ENCODE measurements around the gene ZNF554. TPM values are rescaled to one million over a fixed set of nuclear protein-coding genes. Genes with fewer than 3 reads are reported as not detected.
"Not testable (repeated sequence)": the region's sequence is repeated elsewhere in the genome, so short reads cannot be mapped to it uniquely, and the experiment has no call there.

Gene ZNF554
- polyA plus RNA-seq, 1 experiment, result 2.0 TPM

DNA sequence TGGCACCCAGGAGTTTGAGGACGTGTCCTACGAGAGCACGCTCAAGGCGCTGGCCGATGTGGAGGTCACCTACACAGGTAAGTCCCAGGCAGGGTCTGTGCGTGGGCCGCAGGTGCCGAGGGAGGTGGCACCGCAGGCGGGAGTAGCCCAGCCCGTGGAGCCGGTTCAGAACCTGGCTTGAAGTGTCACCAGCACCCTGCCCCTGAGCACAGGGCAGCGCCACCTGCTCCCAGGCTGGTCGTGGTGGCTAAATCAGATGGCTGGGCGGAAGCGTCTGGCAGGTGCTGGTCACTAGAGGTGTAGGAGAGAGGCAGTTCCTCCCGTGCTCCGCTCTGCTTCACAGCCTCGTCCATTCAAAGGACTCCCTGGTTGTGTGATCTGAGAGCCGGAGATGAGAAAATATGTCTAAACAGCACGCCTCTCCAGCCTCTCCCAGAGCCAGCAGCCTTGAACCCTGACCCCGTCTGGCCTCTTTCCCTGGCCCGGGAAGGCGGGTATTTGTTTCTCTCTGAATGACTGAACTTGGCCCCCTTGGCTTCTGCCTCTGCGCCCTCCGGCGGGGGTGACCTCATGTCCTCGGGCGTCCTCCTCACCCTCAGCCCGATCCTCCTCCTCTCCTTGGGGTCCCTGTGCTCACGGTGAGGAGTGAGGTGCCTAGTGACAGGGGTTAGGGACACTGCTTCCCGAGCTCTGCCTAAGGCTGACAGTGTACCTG is 29.0 kb upstream of the ZNF554 start:
- Histone ChIP-seq H3K4me3 (ENCODE audit: low read depth, low read length) (no peak overlapping the region), H3K27me3 (ENCODE audit: control insufficient read depth, insufficient read depth, low read length) (no peaks in the 10 kb centered on the region), H3K9me3 (ENCODE audit: control insufficient read depth, insufficient read depth, low read length) (no peaks in the 10 kb centered on the region; the same call in 1 of the 2 replicates), H3K27ac (ENCODE audit: low read depth, low read length) (no peak overlapping the region)
- CTCF ChIA-PET, result no interaction called here
- TF ChIP-seq CTCF (IDR thresholded peaks at IDR 0.05; ENCODE audit: low read depth, low read length), result no peak
- DNase-seq (ENCODE audit: low read depth, low spot score), result no peak
- POLR2A ChIA-PET, result no interaction called here

- H3K4me3 ChIP-seq (ENCODE audit: low read depth, low read length), result no peak overlapping the region
- TF ChIP-seq CTCF (IDR thresholded peaks at IDR 0.05; ENCODE audit: low read depth, low read length), result no peak
These were observed 28.2 kb upstream of the ZNF554 start for GRCh38 chr19:2791440-2791839.

DNA sequence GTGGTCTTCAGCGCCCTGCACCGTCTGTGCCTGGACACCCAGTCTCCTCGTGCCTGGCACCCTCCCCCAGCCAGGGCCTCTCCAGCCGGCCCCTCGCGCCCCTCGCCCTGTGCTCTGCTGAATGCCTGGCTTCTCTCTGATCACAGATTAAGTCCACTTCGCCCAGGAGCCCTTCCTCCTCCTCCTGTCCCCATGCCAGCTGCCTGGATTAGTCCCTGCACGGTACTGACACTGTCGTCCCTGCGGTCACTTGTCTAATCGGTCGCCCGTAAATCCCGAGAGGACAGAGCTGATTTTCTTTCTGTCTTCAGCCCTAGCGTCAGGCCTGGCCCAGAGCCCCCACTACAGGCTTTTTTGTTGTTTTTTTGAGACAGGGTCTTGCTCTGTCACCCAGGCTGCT is 27.8 kb upstream of the ZNF554 start:
- H3K9me3 ChIP-seq (ENCODE audit: control insufficient read depth, insufficient read depth, low read length), result no peaks in the 10 kb centered on the region; the same call in 1 of the 2 replicates
- H3K4me3 ChIP-seq (ENCODE audit: low read depth, low read length), result no peak overlapping the region
- TF ChIP-seq CTCF (IDR thresholded peaks at IDR 0.05; ENCODE audit: low read depth, low read length), result no peak
- POLR2A ChIA-PET, result no interaction called here
- CTCF ChIA-PET, result interaction anchor here (0.6 kb wide), 1 partner anchor 38 kb away, joined by 4 read pairs; no protein-coding TSS in a partner anchor
- no peak for DNase-seq (ENCODE audit: low read depth, low spot score)
- H3K27ac ChIP-seq (ENCODE audit: low read depth, low read length), result no peak overlapping the region
- no peaks in the 10 kb centered on the region for H3K27me3 ChIP-seq (ENCODE audit: control insufficient read depth, insufficient read depth, low read length)

More at GRCh38 chr19:2791440-2791839, 28.2 kb upstream of the ZNF554 start:
- Histone ChIP-seq H3K27me3 (ENCODE audit: control insufficient read depth, insufficient read depth, low read length) (no peaks in the 10 kb centered on the region), H3K27ac (ENCODE audit: low read depth, low read length) (no peak overlapping the region), H3K9me3 (ENCODE audit: control insufficient read depth, insufficient read depth, low read length) (no peaks in the 10 kb centered on the region; the same call in 1 of the 2 replicates)
- CTCF ChIA-PET, result no interaction called here
- POLR2A ChIA-PET, result no interaction called here
- no peak for DNase-seq (ENCODE audit: low read depth, low spot score)

GRCh38 chr19:2792666-2793065 is 27.0 kb upstream of the ZNF554 start:
- POLR2A ChIA-PET; H3K4me3 ChIP-seq (ENCODE audit: low read depth, low read length); DNase-seq (ENCODE audit: low read depth, low spot score); H3K9me3 ChIP-seq (ENCODE audit: control insufficient read depth, insufficient read depth, low read length); CTCF ChIA-PET; H3K27ac ChIP-seq (ENCODE audit: low read depth, low read length); H3K27me3 ChIP-seq (ENCODE audit: control insufficient read depth, insufficient read depth, low read length): not testable (repeated sequence)

GRCh38 chr19:2793126-2793525 is 26.5 kb upstream of the ZNF554 start:
- Histone ChIP-seq H3K27ac (ENCODE audit: low read depth, low read length) (no peak overlapping the region), H3K9me3 (ENCODE audit: control insufficient read depth, insufficient read depth, low read length) (no peaks in the 10 kb centered on the region; the same call in 1 of the 2 replicates), H3K27me3 (ENCODE audit: control insufficient read depth, insufficient read depth, low read length) (no peaks in the 10 kb centered on the region), H3K4me3 (ENCODE audit: low read depth, low read length) (no peak overlapping the region)
- TF ChIP-seq CTCF (IDR thresholded peaks at IDR 0.05; ENCODE audit: low read depth, low read length), result no peak
- DNase-seq (ENCODE audit: low read depth, low spot score), result no peak
- POLR2A ChIA-PET, result no interaction called here
- CTCF ChIA-PET, result no interaction called here

Data from AG04450 (cell line).